ENCODE data around the gene RAB20. TPM values are rescaled to one million over a fixed set of nuclear protein-coding genes. Genes with fewer than 3 reads are reported as not detected.

The RAB20 gene
- polyA plus RNA-seq, 1 donor from 2014 or later = not detected

- no peak overlapping the region for H3K27ac ChIP-seq (ENCODE audit: low read length)
- H3K27me3 ChIP-seq (ENCODE audit: insufficient read depth, low read depth, low read length) = peaks cover 41% of the 10 kb centered on the region
- no peaks in the 10 kb centered on the region for H3F3A ChIP-seq (ENCODE audit: insufficient read depth, low read length, poor library complexity, severe bottlenecking)
- peak overlapping the region; percentile 85 for H3K4me3 ChIP-seq (ENCODE audit: low read length)
- no peaks in the 10 kb centered on the region for H3K79me2 ChIP-seq (replicated peaks; ENCODE audit: insufficient read depth, low read length)
- peak overlapping the region; percentile 51 for H3K4me2 ChIP-seq (ENCODE audit: low read length)
- H4K20me1 ChIP-seq (ENCODE audit: insufficient read depth) = no peaks in the 10 kb centered on the region
- peak overlapping the region; percentile 51 for H3K9ac ChIP-seq (ENCODE audit: low read length)
- peak overlapping the region; percentile 65 for H2AFZ ChIP-seq (ENCODE audit: low read depth, low read length)
- H3K9me2 ChIP-seq (ENCODE audit: insufficient read depth, low read length) = no peaks in the 10 kb centered on the region
- TF ChIP-seq EP300 (conservative IDR thresholded peaks at IDR 0.05; ENCODE audit: poor library complexity, severe bottlenecking) = no peak
- TF ChIP-seq RAD21 (conservative IDR thresholded peaks at IDR 0.05) = no peak
- TF ChIP-seq CTCF (IDR thresholded peaks at IDR 0.05; ENCODE audit: poor library complexity, severe bottlenecking) = no peak
- TF ChIP-seq MXI1 (conservative IDR thresholded peaks at IDR 0.05; ENCODE audit: poor library complexity, severe bottlenecking) = no peak
- no peak for TF ChIP-seq TAF1 (IDR thresholded peaks at IDR 0.05; ENCODE audit: low read depth)
- TF ChIP-seq POLR2AphosphoS5 (IDR thresholded peaks at IDR 0.05) = no peak
- no peak for TF ChIP-seq REST (IDR thresholded peaks at IDR 0.05; ENCODE audit: borderline replicate concordance)
- H3K36me3 ChIP-seq (ENCODE audit: insufficient read depth, low read length) = no peaks in the 10 kb centered on the region
- no peaks in the 10 kb centered on the region for H3K9me3 ChIP-seq (ENCODE audit: low read length)
Measured at GRCh38 chr13:110560601-110561343, 750 bp downstream of the RAB20 start.

GRCh38 chr13:110559986-110560385 is 1.5 kb downstream of the RAB20 start:
- H3K79me2 ChIP-seq (replicated peaks; ENCODE audit: insufficient read depth, low read length) = no peaks in the 10 kb centered on the region
- no peak overlapping the region for H2AFZ ChIP-seq (ENCODE audit: low read depth, low read length)
- no peak overlapping the region for H3K4me3 ChIP-seq (ENCODE audit: low read length)
- H3K4me2 ChIP-seq (ENCODE audit: low read length) = no peak overlapping the region
- no peak overlapping the region for H3K27ac ChIP-seq (ENCODE audit: low read length)
- no peaks in the 10 kb centered on the region for H3K36me3 ChIP-seq (ENCODE audit: insufficient read depth, low read length)
- H3K27me3 ChIP-seq (ENCODE audit: insufficient read depth, low read depth, low read length) = peaks cover 41% of the 10 kb centered on the region
- H3K9me3 ChIP-seq (ENCODE audit: low read length) = no peaks in the 10 kb centered on the region
- H3K9me2 ChIP-seq (ENCODE audit: insufficient read depth, low read length) = no peaks in the 10 kb centered on the region
- H3F3A ChIP-seq (ENCODE audit: insufficient read depth, low read length, poor library complexity, severe bottlenecking) = no peaks in the 10 kb centered on the region
- no peak overlapping the region for H3K9ac ChIP-seq (ENCODE audit: low read length)
- no peaks in the 10 kb centered on the region for H4K20me1 ChIP-seq (ENCODE audit: insufficient read depth)
- TF ChIP-seq MXI1 (conservative IDR thresholded peaks at IDR 0.05; ENCODE audit: poor library complexity, severe bottlenecking) = no peak
- TF ChIP-seq REST (IDR thresholded peaks at IDR 0.05; ENCODE audit: borderline replicate concordance) = no peak
- TF ChIP-seq EZH2 (IDR thresholded peaks at IDR 0.05; ENCODE audit: borderline replicate concordance, insufficient read depth, low read length, poor library complexity, severe bottlenecking) = no peak
